HG03103 (cell line): ENCODE measurements around the gene IL6ST.

Source experiments
- ATAC-seq: cut with Tn5 transposase; IDR thresholded peaks from one replicate; pipeline ENCODE4 v1.9.1; 2021; ENCODE audit warnings: low read depth; ENCODE audit not compliant: unreplicated experiment

The IL6ST gene

DNA sequence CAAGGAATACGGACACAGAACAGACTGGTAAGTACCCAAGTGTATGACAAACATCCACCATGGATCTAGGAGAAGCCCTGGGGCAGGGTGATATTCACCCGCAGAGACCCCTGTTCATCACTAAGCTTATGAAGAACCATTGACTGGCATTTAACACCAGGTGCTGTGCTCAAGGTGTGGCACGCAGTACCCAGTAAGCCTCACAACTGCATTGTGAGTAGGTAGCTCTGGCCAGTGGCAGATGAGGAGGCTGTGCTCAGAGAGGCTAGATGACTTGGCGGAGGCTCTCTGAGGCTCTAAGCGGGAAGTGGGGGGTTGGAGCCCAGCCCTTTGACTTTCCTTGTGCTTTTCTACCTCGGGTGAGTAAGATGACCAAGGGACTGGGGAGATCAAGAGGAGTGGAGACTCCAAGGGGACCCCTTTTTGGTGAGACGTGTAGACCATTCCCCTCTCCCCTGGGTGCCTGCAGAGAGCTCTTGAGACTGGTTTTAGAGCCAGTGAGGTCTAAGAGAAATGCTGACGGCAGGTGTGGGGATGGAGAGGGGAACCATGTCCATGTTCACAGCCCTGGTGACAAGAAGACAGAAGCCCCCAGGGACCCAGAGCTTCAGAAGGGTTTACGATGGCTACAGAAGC, 70.8 kb downstream of the IL6ST start:
- no peak for ATAC-seq

GRCh38 chr5:55923177-55923771, 71.5 kb downstream of the IL6ST start:
- no peak for ATAC-seq

GRCh38 chr5:55921617-55922016, 73.1 kb downstream of the IL6ST start:
- ATAC-seq: no peak

DNA sequence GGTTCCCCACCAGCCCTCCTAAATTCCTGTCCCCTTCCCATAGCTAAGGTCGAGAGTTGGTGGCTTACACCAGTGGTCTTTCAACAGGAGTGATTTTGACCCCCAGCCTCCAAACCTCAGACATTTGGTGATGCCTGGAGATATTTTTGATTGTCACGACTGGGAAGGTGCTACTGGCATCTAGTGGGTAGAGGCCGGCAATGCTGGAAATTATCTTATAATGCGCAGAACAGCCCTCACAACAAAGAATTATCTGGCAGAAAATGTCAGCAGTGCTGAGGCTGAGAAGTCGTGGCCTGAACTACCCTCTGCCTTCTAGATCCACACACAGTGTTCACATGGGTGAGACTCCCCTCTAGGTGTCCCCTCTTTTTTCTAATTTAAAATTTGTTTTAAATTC, 74.0 kb downstream of the IL6ST start:
- ATAC-seq: no peak

- no peak for ATAC-seq
These were observed 75.1 kb downstream of the IL6ST start for GRCh38 chr5:55919625-55920024.

GRCh38 chr5:55918087-55919035, 76.4 kb downstream of the IL6ST start:
- no peak for ATAC-seq

GRCh38 chr5:55917402-55918086, 77.2 kb downstream of the IL6ST start:
- ATAC-seq: no peak

GRCh38 chr5:55916986-55917385, 77.8 kb downstream of the IL6ST start:
- no peak for ATAC-seq

- ATAC-seq: no peak
These were observed 79.0 kb downstream of the IL6ST start for GRCh38 chr5:55915783-55916182.

- ATAC-seq: no peak
These were observed 79.8 kb downstream of the IL6ST start for GRCh38 chr5:55914971-55915370.

DNA sequence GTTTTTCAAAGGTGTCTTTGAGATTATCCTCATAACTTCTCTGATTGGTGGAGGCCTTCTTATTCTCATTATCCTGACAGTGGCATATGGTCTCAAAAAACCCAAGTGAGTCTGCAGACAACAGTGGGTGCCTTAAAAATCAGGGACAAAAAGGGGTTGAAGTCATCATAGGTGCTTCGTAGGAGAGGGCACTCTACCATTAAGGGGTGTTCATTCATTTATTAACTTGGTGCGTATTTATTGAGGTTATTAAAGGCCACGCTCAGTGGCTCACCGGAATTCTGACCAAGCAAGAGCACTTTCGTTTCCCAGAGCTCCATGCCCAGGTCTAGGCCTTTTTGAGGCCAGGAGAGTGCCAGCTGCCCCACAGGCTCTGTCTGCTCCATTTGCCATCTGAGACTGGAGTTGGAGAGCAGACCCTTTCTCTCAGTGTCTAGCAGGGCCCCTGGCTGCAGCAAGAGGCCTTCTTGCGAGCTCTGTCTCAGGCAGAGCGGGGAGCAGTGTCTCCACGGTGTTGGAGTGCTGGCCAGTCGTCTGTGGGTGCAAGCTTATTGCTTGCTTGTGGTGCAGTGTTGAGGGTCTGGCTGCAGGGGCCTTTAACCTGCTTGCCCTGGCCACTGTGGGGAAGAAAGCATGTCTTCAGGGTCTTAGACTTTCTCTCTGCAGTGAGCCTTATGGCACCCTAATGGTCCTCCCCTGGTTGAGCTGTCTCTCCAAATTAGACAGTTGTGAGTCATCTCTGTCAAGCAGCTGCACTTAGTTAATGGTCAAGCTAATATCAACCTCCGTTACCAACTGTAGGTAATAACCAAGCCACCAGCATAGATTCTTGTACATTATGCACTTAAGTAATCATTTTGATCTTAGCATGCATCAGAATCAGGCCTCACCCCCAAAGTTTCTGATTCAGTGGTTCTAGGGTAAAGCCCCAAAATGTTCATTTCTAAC, 81.0 kb downstream of the IL6ST start:
- ATAC-seq: peak; percentile 63

DNA sequence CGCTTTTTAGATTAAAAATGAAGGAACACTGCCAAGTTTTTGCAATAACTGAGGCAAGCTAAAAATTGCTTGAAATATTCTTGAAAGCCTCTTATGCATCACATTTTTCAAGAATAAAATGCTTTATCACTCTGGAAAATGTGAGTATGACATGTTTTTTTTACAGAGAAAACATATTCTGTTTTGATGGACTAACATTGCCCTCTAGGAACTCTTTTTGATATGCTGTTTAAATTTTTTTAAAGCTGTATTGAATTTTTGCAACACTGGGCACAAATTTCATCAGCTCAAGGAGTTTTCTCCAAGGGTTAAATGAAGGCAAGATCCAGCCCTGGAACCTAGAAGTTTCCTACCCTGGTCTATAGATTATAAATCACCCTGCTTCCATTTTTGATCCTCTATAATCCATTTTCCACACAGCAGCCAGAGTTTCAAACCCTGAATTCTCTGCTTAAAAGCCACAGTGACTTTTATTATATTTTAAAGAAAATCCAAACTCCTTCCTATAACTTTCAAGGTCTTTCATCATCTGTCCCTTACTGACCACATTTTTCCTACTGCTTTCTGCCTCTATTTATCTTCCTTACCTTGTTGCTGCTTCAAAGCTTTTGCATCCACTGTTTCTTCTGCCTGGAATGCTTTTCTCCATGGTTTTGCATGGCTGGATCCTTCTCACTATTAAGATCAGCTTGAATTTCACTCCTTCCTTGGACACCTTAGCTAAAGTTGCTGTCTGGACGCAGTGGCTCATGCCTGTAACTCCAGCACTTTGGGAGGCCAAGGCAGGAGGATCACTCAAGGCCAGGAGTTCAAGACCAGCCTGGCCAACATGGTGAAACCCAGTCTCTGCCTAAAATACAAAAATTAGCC, 82.7 kb downstream of the IL6ST start:
- no peak for ATAC-seq

DNA sequence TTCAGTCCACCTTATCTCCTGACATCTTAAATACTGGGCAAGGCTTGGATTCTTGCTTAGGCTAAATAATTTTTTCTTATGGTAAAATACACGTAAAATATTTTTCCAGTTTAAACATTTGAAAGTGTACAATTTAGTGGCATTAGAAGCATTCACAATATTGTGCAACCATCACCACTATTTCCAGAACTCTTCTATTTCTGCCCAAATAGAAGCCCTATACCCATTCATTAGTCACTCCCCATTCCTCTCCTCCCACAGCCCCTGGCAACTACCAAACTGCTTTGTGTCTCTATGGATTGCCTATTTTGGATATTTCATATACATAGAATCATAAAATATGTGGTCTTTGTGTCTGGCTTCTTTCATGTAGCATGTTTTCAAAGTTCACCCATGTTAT, 86.0 kb downstream of the IL6ST start:
- ATAC-seq: no peak

DNA sequence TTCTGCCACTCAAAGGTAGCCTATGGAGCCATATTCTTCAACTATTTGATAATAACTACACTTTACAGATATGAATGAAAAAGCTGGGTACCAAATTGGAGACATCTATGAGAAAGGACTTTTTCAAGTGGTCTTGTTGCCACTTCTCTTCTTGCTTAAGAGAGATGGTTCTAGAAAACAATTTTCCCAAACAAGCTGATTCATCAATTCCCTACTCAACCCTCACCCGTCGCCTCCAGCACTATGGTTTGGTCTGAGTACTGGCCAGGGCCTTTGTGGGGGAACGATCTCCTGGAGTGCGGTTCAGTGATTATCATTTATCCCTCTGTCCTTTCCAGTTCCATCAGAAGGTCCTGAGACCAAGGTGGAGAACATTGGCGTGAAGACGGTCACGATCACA, 86.8 kb downstream of the IL6ST start:
- ATAC-seq: no peak

GRCh38 chr5:55905251-55905650, 89.5 kb downstream of the IL6ST start:
- ATAC-seq: no peak

DNA sequence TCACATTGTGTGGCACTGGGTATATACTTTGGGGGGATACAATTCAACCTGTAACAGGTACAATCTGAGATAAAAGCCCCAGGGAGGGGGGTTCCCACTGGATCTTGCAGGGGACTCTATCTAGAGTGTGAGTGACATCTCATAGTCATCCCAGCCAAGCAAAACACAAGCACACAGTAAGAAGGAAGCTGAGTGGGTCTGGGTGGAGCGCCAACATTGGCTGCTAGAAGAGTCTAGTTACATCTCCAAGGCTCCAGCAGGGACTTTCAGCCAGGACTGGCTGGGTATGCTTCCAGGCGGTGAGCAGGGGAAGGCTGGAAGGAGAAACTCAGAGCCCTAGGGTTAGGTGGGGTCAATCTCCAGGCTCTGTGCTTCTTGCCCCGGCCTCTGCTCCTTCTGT, 90.6 kb downstream of the IL6ST start:
- no peak for ATAC-seq

DNA sequence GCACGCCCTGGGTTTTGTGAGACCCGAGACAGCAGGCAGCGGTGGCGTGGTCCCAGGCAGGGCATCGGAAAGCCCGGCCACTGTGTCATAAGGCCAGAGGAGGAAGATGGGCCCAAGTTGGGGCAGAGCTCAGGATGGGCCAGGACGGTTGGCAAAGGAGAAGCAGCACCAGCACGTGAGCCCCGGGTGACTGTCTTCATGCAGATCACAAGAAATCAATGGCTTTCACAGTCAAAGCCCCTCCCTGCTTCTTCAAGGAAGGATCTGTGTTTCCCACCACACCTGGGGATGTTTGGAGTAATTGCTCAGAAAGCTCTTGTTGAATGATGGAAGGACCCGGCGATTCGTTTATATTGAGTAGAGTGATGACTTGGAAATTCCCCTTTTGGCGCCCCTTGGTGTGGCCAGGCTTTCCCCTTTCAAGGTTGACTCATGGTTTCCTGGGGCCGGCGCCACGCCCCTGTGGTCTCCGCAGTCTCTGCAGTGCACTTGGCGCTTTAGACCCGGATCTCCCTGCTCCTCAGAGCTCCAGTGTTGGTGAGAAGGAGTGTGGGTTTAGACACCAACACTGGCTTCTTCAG, 91.6 kb downstream of the IL6ST start:
- peak; percentile 85 for ATAC-seq

- ATAC-seq: no peak
These were observed 92.1 kb downstream of the IL6ST start for GRCh38 chr5:55902696-55903095.

- no peak for ATAC-seq
These were observed 94.0 kb downstream of the IL6ST start for GRCh38 chr5:55900776-55901175.
